HG02798 (cell line): ENCODE data around the gene SMYD1.
"Not testable (repeated sequence)": the region's sequence is repeated elsewhere in the genome, so short reads cannot be mapped to it uniquely, and the experiment has no call there.

ENCODE experiments used
- ATAC-seq: cut with Tn5 transposase; IDR thresholded peaks from one replicate; pipeline ENCODE4 v1.9.1; 2021; ENCODE audit warnings: mild to moderate bottlenecking; ENCODE audit not compliant: unreplicated experiment, poor library complexity

The SMYD1 gene

GRCh38 chr2:88067598-88067997, at the start of gene SMYD1:
Gene SMYD1, plus strand, starts transcription at chr2:88067825. Its CDS starts 40 bp downstream, at chr2:88067865.
- ATAC-seq: no peak

- ATAC-seq: not testable (repeated sequence)
Observed at GRCh38 chr2:88018077-88018805, 49.4 kb upstream of the SMYD1 start.

DNA sequence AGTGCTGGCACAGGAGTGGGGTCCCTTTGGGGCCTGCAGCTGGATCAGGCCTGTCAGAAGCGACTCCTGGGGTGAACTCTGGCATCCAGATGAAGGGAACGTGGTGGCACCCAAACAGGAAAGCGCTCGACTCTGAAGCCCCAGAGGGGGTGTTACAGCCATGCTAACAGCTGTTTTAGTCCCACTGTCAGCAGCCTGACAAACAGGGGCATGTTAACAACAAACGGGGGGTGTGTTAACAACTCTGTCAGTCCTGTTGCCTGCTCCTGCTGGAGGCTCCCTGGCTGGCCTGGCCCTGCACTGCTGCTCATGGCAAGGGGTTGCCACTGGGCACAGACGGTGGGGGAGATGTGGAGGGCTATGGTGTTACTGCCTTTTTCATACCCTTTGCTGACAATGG, 48.7 kb upstream of the SMYD1 start:
- no peak for ATAC-seq

DNA sequence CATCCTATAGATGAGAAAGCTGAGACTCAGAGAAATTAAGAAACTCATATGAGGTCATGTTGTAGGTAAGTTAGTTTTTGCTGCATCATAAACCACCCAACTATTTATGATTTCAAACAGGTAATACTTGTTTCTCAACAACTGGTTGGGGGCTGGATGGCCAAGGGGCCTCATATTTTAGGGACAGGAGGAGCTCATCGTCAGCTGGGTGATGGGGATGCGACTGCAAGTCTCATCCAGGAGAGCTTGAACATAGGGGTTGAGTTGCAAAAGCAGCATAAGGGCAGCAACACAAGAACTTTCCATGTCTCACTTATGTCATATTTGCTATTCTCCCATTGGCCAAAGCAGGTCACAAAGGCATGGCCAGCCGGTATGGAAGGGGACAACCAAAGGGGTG, 47.6 kb upstream of the SMYD1 start:
- ATAC-seq: no peak

DNA sequence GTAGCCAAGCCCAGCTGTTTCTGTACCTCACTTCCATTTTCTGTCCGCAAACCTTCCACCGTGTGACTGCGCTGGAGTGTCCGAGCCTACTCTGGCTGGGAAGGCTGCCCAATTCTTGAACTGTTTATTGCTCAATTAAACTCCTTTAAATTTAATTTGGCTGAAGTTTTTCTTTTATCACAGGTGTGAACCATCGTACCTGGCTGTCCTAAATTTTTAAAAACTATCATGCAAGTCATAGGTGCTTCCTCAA, 45.0 kb upstream of the SMYD1 start:
- ATAC-seq: no peak

DNA sequence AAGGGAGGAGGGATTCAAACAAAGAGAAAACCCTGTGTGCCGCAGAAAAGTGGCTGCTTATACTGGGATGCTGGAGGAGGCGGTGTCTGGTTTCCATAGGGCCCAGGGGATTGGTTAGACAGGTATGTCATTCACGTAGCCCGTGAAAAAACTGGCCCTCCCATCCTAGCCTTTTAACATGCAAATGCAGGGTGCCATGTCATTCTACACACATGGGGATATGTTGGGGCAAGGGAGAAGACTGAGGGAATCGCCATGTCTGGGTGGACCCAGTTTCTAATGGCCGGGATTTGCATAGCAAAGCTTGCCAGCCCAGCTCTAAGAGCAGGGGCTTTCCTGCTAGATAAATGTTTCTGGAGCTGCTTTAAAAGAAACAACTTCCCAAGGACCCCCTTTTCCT, 43.1 kb upstream of the SMYD1 start:
- no peak for ATAC-seq

DNA sequence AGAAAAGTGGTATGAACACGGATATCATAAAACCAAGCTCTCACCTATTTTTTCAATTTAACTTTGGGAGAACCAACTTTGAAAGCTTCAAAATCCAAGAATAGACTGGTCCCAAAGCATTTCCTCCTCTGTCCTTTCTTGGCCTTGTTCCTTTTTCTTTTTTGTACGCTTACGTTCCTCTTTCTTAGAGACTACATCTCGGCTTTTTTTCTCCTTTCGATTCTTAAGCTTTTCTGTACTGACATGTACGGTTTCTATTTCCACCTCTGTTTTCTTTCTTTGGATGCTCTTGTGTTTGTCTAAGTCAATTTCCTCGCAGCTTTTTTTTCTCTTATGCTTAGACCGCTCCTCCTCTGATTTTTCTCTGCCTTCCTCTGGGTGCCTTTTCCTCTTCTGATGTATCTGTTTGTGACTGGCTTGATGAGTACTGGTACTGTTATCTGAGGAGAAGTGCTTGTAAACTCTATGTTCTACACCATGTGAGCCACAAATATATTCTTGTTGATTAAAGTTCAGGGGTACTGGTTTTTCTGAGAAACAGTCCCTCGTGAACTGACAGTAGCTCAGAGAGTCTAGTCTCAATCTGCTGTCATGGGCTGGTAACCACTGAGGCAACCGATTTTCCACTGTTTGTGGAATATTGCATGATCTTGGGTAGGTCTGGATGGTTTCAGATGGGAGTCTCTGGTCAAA, 39.8 kb upstream of the SMYD1 start:
- peak; percentile 60 for ATAC-seq

DNA sequence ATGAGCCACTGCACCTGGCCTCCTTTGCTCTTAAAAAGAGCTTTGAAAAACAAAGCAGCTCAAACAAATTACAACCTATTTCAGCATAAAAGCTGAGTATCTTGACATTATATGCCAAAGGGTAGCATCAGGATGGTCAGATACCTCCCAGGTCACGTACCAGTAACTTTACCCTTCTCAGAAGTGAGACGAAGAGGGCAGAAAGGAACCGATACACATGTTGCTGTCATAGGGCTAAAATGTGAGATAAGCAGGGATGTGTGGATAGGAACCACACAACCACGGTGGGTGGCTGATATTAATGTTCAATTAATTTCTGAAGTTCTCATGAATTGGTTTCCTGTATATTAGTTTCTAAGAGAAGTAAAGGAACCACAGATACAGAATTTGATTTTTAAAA, 38.7 kb upstream of the SMYD1 start:
- no peak for ATAC-seq

GRCh38 chr2:88032070-88032702, 35.4 kb upstream of the SMYD1 start:
- no peak for ATAC-seq

GRCh38 chr2:88036182-88036581, 31.4 kb upstream of the SMYD1 start:
- no peak for ATAC-seq

GRCh38 chr2:88036606-88037005, 31.0 kb upstream of the SMYD1 start:
- no peak for ATAC-seq

- ATAC-seq: no peak
Observed at GRCh38 chr2:88038263-88039105, 29.1 kb upstream of the SMYD1 start.

- ATAC-seq: no peak
Observed at GRCh38 chr2:88042476-88042875, 25.1 kb upstream of the SMYD1 start.

DNA sequence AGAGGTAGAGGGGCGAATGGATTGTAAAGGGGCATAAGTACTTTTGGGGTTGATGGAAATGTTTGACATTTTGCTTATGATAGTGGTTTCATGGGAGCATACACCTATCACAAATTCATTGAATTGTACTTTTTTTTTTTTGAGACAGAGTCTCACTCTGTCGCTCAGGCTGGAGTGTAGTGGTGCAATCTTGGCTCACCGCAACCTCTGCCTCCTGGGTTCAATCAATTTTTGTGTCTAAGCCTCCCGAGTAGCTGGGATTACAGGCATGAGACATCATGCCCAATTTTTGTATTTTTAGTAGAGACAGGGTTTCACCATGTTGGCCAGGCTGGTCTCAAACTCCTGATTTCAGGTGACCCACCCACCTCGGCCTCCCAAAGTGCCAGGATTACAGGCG, 22.1 kb upstream of the SMYD1 start:
- not testable (repeated sequence) for ATAC-seq

- ATAC-seq: no peak
Observed at GRCh38 chr2:88048541-88048940, 19.1 kb upstream of the SMYD1 start.

- ATAC-seq: no peak
Observed at GRCh38 chr2:88049622-88050021, 18.0 kb upstream of the SMYD1 start.

GRCh38 chr2:88051792-88052191, 15.8 kb upstream of the SMYD1 start:
- no peak for ATAC-seq

DNA sequence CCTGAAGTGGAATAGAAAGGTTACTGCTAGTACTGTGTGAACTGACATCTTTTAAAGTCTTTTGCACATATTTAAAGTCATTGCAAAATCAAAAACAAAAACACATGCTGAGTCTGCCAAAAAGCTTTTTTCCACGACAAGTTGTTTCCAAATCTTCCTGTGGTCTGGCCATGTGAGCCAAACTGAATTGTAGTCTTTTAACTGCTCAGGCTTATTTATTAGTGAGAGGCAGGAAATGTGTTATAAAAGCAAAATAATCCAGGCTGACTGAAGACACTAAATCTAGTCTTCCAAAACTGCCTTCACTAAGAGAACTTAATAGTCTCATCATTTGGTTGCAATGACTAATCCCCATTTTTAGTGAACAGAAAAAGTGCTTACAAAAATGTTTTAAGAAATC, 14.3 kb upstream of the SMYD1 start:
- no peak for ATAC-seq

DNA sequence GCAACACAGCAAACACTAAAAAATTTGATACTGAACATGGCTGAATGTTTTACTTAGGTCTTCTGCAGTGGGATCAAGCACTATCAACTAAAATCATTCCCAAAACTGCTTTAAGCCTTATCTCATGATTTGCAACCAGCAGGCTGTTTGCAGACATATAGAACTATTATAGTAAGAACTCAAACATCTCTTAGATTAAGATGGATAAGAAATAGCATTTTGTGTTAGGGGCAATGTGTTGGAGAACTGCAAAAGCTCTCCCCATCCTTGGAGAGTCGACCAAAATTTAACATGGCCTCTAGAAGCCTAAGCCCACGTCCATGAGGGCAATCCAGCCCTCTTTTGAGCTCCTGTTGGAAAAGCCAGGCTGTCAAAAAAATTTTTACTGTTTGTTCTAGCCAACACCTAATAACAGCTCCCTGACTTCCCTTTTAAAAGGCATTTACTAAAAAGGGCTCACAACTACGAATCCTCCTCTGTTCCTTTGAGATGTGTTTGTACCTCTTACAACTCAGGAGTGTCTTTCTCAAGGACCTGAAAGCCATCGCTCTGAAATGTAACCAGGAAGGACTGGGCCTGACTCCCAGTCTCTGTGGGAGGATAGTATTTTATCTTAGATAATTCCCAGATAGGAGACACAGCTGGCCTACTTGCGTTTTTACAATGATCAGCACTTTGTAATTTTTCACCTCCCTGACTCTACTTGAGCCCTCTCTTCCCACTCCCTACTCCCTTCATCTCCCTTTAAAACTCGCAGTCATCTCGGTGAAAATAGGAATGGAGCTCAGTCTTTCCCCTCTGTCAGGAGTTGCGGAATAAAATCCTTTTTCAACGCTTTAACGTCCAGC, 13.5 kb upstream of the SMYD1 start:
- no peak for ATAC-seq

DNA sequence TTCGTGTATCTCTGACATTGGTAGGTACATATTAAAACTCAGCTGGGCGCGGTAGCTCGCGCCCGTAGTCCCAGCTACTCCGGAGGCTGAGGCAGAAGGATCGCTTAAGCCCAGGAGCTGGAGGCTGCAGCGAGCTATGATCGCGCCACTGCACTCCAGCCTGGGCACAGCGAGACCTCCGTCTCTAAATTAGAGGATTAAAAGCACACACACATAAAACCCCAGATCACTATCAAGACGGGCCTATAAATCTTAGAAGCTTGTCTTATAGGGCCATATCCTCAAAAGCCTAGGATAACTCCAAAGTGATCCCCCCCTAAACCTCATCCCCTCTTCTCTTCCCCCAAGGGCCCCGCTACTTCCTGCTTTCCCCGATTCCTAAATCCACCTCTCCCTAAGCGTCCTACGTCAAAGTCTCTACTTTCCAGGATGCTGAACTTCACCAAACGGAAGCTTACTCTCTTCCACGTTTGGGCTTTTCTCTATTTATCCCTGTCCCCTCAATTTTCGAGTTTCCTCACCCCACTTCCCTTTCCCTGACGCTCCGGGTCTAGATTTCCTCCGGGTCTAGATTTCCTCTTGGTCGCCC, 12.7 kb upstream of the SMYD1 start:
- ATAC-seq: no peak
